IPS-15b (cell line): ENCODE data around the gene SMIM35.

Source experiments
- H3K27me3 ChIP-seq: one replicate; pipeline ENCODE4 v1.6.1; 2013; ENCODE audit warnings: low read length; ENCODE audit not compliant: control insufficient read depth, insufficient read depth
- H3K36me3 ChIP-seq: one replicate; pipeline ENCODE4 v1.6.1; 2013; ENCODE audit warnings: low read length; ENCODE audit not compliant: control insufficient read depth, insufficient read depth
- H3K4me1 ChIP-seq: one replicate; pipeline ENCODE4 v1.6.1; 2013; ENCODE audit warnings: mild to moderate bottlenecking, low read length; ENCODE audit not compliant: control insufficient read depth, insufficient read depth
- H3K4me3 ChIP-seq: one replicate; pipeline ENCODE4 v1.5.1; 2013; ENCODE audit warnings: low read depth, low read length
- H3K9ac ChIP-seq: one replicate; pipeline ENCODE4 v1.6.1; 2013; ENCODE audit warnings: low read depth, mild to moderate bottlenecking, low read length
- H3K9me3 ChIP-seq: one replicate; pipeline ENCODE4 v1.6.1; 2013; ENCODE audit warnings: mild to moderate bottlenecking, low read length; ENCODE audit not compliant: control insufficient read depth, insufficient read depth

The SMIM35 gene

GRCh38 chr11:117993988-117994745 is 92.6 kb downstream of the SMIM35 start:
- no peak overlapping the region for H3K9ac ChIP-seq

GRCh38 chr11:117992620-117993019 is 94.1 kb downstream of the SMIM35 start:
- H3K9ac ChIP-seq, result no peak overlapping the region
- H3K36me3 ChIP-seq, result no peaks in the 10 kb centered on the region
- peaks cover 11% of the 10 kb centered on the region for H3K27me3 ChIP-seq
- H3K9me3 ChIP-seq, result no peaks in the 10 kb centered on the region
- no peak overlapping the region for H3K4me3 ChIP-seq
- no peaks in the 10 kb centered on the region for H3K4me1 ChIP-seq

More at GRCh38 chr11:117993988-117994745, 92.6 kb downstream of the SMIM35 start:
- Histone ChIP-seq H3K9me3 (no peaks in the 10 kb centered on the region), H3K4me1 (no peaks in the 10 kb centered on the region), H3K36me3 (no peaks in the 10 kb centered on the region), H3K27me3 (no peaks in the 10 kb centered on the region), H3K4me3 (no peak overlapping the region)

DNA sequence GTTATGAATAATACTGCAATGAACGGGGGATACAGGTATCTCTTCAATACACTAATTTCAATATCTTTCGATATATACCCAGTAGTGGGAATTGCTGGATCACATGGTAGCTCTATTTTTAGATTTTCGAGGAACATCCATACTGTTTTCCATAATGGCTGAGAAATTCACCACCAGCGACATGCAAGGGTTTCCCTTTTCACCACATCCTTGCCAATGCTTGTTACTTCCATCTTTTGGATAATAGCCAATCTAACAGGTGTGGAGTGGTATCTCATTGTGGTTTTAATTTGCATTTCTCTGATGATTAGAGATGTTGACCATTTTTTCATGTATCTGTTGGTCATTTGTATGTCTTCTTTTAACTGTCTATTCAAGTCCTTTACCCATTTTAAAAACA is 94.6 kb downstream of the SMIM35 start:
- Histone ChIP-seq H3K9ac (no peak overlapping the region), H3K27me3 (peaks cover 15% of the 10 kb centered on the region), H3K4me1 (no peaks in the 10 kb centered on the region), H3K4me3 (no peak overlapping the region), H3K36me3 (no peaks in the 10 kb centered on the region), H3K9me3 (no peaks in the 10 kb centered on the region)

DNA sequence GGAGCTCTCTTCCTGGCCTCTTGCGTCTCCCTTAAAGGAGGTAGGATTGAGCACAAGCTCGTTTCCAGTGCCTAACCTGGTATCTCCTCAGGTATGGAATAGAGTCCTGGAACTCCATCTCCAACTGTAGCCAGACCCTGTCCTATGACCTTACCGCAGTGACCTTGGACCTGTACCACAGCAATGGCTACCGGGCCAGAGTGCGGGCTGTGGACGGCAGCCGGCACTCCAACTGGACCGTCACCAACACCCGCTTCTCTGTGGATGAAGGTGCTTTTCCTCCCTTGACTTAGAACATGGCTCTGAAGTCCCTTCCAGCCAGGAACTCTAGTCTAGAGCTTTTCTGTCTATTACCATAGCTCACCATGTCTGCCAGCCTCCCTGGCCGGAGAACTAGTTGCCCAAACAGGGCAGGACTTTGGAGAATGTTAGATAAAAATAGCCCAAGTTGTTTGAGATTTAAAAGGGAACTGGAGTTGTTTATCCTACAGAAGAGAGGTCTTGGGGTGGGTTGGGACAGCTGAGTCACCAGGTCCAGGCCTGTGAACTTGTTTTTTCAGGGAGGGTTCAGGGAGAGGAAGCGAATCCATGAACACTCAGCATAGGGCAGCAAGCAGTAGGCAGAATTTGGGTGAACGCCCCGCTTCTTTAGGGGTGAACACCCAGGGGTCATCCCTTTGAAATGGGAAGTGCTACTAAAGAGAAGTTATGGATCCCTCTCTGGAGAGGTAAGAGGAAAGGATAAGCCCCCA is 97.2 kb downstream of the SMIM35 start:
- H3K36me3 ChIP-seq, result no peaks in the 10 kb centered on the region
- no peaks in the 10 kb centered on the region for H3K9me3 ChIP-seq
- no peak overlapping the region for H3K9ac ChIP-seq
- H3K27me3 ChIP-seq, result peaks cover 29% of the 10 kb centered on the region
- H3K4me3 ChIP-seq, result no peak overlapping the region
- H3K4me1 ChIP-seq, result no peaks in the 10 kb centered on the region

DNA sequence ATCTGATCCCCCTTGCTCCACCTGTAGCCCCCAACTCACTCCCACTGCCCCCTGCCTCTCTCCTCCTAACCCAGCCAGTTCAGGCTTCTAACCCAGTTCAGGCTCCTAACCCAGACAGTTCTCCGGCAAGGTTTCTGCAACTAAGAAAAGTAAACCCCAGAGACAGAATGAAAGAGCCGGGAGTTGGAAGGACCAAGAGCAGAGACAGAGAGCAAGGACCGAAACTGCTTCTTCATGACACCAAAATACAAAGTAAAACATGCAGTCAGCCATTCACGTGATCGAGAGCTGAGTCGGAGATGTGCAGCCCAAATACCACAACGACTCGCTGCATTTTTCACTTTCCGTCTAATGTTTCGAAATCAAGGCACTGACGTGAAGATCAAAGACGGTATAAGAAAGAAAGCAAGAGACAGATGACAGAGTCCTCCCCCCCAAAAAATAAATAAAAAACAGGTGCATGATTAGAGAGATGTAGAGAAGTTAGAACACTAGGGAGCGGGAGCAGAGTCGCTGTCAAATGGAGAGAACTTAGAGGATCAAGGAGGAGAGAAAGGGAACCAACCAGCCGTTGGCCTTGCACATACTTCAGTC is 99.7 kb downstream of the SMIM35 start:
- Histone ChIP-seq H3K4me1 (no peaks in the 10 kb centered on the region), H3K4me3 (peak overlapping the region; percentile 61), H3K9ac (no peak overlapping the region), H3K27me3 (peaks cover 33% of the 10 kb centered on the region), H3K36me3 (no peaks in the 10 kb centered on the region), H3K9me3 (no peaks in the 10 kb centered on the region)

- no peaks in the 10 kb centered on the region for H3K9me3 ChIP-seq
- peak within 1 kb of the TSS; percentile 61 for H3K4me3 ChIP-seq
- H3K36me3 ChIP-seq, result no peaks in the 10 kb centered on the region
- no peak within 1 kb of the TSS for H3K9ac ChIP-seq
- H3K27me3 ChIP-seq, result peaks cover 33% of the 10 kb centered on the region
- no peaks in the 10 kb centered on the region for H3K4me1 ChIP-seq
These were observed 100.5 kb downstream of the SMIM35 start, which contains the start of gene IL10RA for GRCh38 chr11:117985953-117986887. IL10RA (plus strand) TSS chr11:117986394; CDS start chr11:117986468, 74 bp downstream.

DNA sequence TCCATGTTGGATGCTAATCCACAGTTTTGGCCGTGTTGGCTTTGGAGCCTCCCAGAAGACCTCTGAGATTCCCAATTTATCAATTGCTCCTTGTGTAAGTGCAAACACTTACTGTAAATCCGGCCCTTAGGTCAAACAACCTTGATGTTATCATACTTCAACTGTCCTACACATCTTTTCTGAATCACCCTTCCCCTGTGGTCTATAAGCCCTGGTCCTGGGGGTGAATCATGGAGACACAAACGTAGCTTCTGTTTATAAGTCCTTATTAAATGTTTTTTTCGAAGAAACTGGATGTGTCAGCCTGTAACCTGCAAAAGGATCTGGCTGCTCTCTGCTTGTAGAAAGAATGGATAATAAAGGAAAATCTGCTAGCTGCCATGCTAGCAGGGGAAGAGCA is 102.3 kb downstream of the SMIM35 start:
- Histone ChIP-seq H3K9me3 (no peaks in the 10 kb centered on the region), H3K4me3 (no peak overlapping the region), H3K9ac (no peak overlapping the region), H3K4me1 (no peaks in the 10 kb centered on the region), H3K27me3 (peaks cover 33% of the 10 kb centered on the region), H3K36me3 (no peaks in the 10 kb centered on the region)

DNA sequence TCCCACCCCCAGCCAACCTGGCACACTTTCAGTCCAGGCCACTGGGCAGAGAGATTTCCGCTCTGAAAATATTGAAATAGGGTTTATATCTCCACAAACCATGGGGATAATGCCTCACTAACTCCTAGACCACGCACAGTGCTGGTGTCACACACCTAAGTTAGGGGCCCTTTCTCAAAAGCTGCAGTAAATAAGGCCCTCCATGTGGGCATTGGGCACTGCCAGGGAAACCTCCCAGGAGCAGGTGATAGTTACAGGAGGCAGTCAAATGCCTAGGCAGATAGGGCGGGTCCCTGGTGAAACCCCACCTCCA is 103.6 kb downstream of the SMIM35 start:
- Histone ChIP-seq H3K27me3 (peaks cover 27% of the 10 kb centered on the region), H3K9me3 (no peaks in the 10 kb centered on the region), H3K4me3 (no peak overlapping the region), H3K4me1 (no peaks in the 10 kb centered on the region), H3K36me3 (no peaks in the 10 kb centered on the region), H3K9ac (no peak overlapping the region)

GRCh38 chr11:117980720-117981119 is 106.0 kb downstream of the SMIM35 start:
- Histone ChIP-seq H3K4me3 (no peak overlapping the region), H3K4me1 (no peaks in the 10 kb centered on the region), H3K36me3 (no peaks in the 10 kb centered on the region), H3K9me3 (no peaks in the 10 kb centered on the region), H3K27me3 (peaks cover 11% of the 10 kb centered on the region), H3K9ac (no peak overlapping the region)

DNA sequence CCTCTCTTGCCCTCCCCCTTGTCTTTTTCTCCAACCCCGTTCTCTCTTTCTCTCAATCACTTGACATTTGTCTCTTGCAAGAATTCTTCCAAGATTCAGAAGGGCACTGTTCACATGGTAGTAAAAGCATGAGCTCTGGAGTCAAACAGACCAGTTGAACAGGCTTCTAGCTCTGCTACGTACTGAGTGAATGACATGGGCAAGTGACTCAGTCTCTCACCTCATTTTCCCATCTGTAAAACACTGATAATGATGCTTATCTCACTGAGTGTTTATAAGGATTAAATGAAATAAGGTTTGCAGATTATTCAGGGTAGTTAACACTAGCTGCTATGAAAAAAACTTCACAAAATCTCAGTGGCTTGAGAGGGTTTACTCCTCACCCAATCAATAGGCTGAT is 106.5 kb downstream of the SMIM35 start:
- H3K4me3 ChIP-seq, result no peak overlapping the region
- no peaks in the 10 kb centered on the region for H3K9me3 ChIP-seq
- peaks cover 11% of the 10 kb centered on the region for H3K27me3 ChIP-seq
- H3K36me3 ChIP-seq, result no peaks in the 10 kb centered on the region
- no peaks in the 10 kb centered on the region for H3K4me1 ChIP-seq
- no peak overlapping the region for H3K9ac ChIP-seq

GRCh38 chr11:117979481-117980211 is 107.1 kb downstream of the SMIM35 start:
- no peak overlapping the region for H3K4me3 ChIP-seq
- no peaks in the 10 kb centered on the region for H3K4me1 ChIP-seq
- H3K27me3 ChIP-seq, result peaks cover 5% of the 10 kb centered on the region
- no peaks in the 10 kb centered on the region for H3K9me3 ChIP-seq
- no peak overlapping the region for H3K9ac ChIP-seq
- no peaks in the 10 kb centered on the region for H3K36me3 ChIP-seq
